ENCODE results near the gene TCF12. TPM values are rescaled to one million over a fixed set of nuclear protein-coding genes. Genes with fewer than 3 reads are reported as not detected.

TCF12 gene
- polyA plus RNA-seq, 3 donors, result 8.2 to 20.1 (median 16.6) TPM

- no peak overlapping the region for H3K27ac ChIP-seq (ENCODE audit: low read depth, low read length)
- WGBS, 3 donors, result 89% methylated on average over 3 of the region's 3 CpGs
Observed at GRCh38 chr15:56967336-56967735, 48.9 kb downstream of the TCF12 start.

- H3K27ac ChIP-seq (ENCODE audit: low read depth, low read length), result no peak overlapping the region
Observed at GRCh38 chr15:56968256-56968655, 49.8 kb downstream of the TCF12 start.

- WGBS, 3 donors, result 100% methylated on average over 1 of the region's 1 CpG
- no peak overlapping the region for H3K27ac ChIP-seq (ENCODE audit: low read depth, low read length)
Observed at GRCh38 chr15:56968821-56969220, 50.4 kb downstream of the TCF12 start.

GRCh38 chr15:56969265-56969895 is 50.9 kb downstream of the TCF12 start:
- H3K27ac ChIP-seq (ENCODE audit: low read depth, low read length), result no peak overlapping the region
- WGBS, 3 donors, result 57 to 82% (median 79%) methylated on average over 9 of the region's 9 CpGs

GRCh38 chr15:56971571-56971970 is 53.1 kb downstream of the TCF12 start:
- WGBS, 3 donors, result 90 to 100% (median 93%) methylated on average over 2 of the region's 2 CpGs
- no peak overlapping the region for H3K27ac ChIP-seq (ENCODE audit: low read depth, low read length)

- no peak overlapping the region for H3K27ac ChIP-seq (ENCODE audit: low read depth, low read length)
- 61 to 66% (median 64%) methylated on average over 3 of the region's 3 CpGs for WGBS, 3 donors
Observed at GRCh38 chr15:56972016-56972415, 53.6 kb downstream of the TCF12 start.

- 68 to 82% (median 76%) methylated on average over 1 of the region's 1 CpG for WGBS, 3 donors
- no peak overlapping the region for H3K27ac ChIP-seq (ENCODE audit: low read depth, low read length)
Observed at GRCh38 chr15:56972426-56972825, 54.0 kb downstream of the TCF12 start.

GRCh38 chr15:56973463-56973862 is 55.0 kb downstream of the TCF12 start:
- 65 to 97% (median 87%) methylated on average over 1 of the region's 1 CpG for WGBS, 3 donors
- no peak overlapping the region for H3K27ac ChIP-seq (ENCODE audit: low read depth, low read length)

GRCh38 chr15:56977232-56977631 is 58.8 kb downstream of the TCF12 start:
- WGBS, 3 donors, result 87 to 89% (median 88%) methylated on average over 9 of the region's 9 CpGs
- no peak overlapping the region for H3K27ac ChIP-seq (ENCODE audit: low read depth, low read length)

GRCh38 chr15:56978898-56979662 is 60.6 kb downstream of the TCF12 start:
- 76 to 89% (median 89%) methylated on average over 2 of the region's 2 CpGs for WGBS, 3 donors
- no peak overlapping the region for H3K27ac ChIP-seq (ENCODE audit: low read depth, low read length)

- WGBS, 3 donors, result 96 to 100% (median 98%) methylated on average over 3 of the region's 3 CpGs
- H3K27ac ChIP-seq (ENCODE audit: low read depth, low read length), result no peak overlapping the region
Observed at GRCh38 chr15:56980473-56980872, 62.0 kb downstream of the TCF12 start.

- 89 to 92% (median 91%) methylated on average over 3 of the region's 3 CpGs for WGBS, 3 donors
Observed at GRCh38 chr15:56981160-56981559, 62.7 kb downstream of the TCF12 start.

GRCh38 chr15:56982987-56983386 is 64.5 kb downstream of the TCF12 start:
- H3K27ac ChIP-seq (ENCODE audit: low read depth, low read length), result no peak overlapping the region
- WGBS, 3 donors, result 39 to 63% (median 46%) methylated on average over 1 of the region's 1 CpG

More at GRCh38 chr15:56981160-56981559, 62.7 kb downstream of the TCF12 start:
- no peak overlapping the region for H3K27ac ChIP-seq (ENCODE audit: low read depth, low read length)

- WGBS, 3 donors, result 30 to 72% (median 43%) methylated on average over 3 of the region's 3 CpGs
- H3K27ac ChIP-seq (ENCODE audit: low read depth, low read length), result no peak overlapping the region
Observed at GRCh38 chr15:56984681-56985481, 66.4 kb downstream of the TCF12 start.

GRCh38 chr15:56985856-56986255 is 67.4 kb downstream of the TCF12 start:
- 85 to 93% (median 93%) methylated on average over 1 of the region's 1 CpG for WGBS, 3 donors
- no peak overlapping the region for H3K27ac ChIP-seq (ENCODE audit: low read depth, low read length)

GRCh38 chr15:56987286-56987685 is 68.8 kb downstream of the TCF12 start:
- WGBS, 3 donors, result 84 to 87% (median 85%) methylated on average over 3 of the region's 3 CpGs

GRCh38 chr15:56988219-56988618 is 69.8 kb downstream of the TCF12 start:
- H3K27ac ChIP-seq (ENCODE audit: low read depth, low read length), result no peak overlapping the region

More at GRCh38 chr15:56987286-56987685, 68.8 kb downstream of the TCF12 start:
- no peak overlapping the region for H3K27ac ChIP-seq (ENCODE audit: low read depth, low read length)

- H3K27ac ChIP-seq (ENCODE audit: low read depth, low read length), result no peak overlapping the region
- 19 to 82% (median 71%) methylated on average over 1 of the region's 1 CpG for WGBS, 3 donors
Observed at GRCh38 chr15:56989411-56989924, 71.0 kb downstream of the TCF12 start.

GRCh38 chr15:56991017-56991416 is 72.6 kb downstream of the TCF12 start:
- 92 to 99% (median 98%) methylated on average over 6 of the region's 6 CpGs for WGBS, 3 donors
- H3K27ac ChIP-seq (ENCODE audit: low read depth, low read length), result no peak overlapping the region

All from adipose tissue (tissue), 3 donors.